ENCODE data around the gene CAPRIN1.

The CAPRIN1 gene

DNA sequence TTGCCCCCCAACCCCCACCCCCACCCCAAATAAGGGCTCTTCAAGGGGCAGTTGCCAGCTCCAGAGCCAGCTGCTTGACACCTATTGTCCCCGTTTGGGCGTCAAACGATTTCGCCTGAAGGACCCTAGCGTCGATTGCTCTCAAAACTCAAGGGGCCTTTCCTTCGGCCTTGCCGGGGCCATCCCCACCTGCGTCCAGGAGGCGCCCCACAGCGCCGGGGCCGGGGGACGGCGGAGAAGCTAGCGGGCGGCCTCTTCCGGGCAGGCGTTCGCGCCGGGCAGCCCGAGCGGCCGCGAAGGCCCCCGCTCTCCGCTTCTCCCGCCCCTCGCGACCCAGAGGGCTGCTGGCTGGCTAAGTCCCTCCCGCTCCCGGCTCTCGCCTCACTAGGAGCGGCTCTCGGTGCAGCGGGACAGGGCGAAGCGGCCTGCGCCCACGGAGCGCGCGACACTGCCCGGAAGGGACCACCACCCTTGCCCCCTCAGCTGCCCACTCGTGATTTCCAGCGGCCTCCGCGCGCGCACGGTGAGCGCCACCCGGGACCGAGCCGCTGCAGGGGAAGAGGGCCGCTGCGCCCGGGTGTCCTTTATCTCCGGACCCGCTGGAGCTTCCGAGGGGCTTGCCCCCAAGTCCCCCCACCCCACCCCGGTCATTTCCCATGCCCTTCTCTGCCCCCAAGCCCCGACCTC, at the start of gene CAPRIN1:
Gene CAPRIN1 (plus strand): TSS at position 383 of the 687 bp plus-strand sequence. CDS start 690 bp downstream, outside the sequence.
- peak; percentile 56 for DNase-seq (ENCODE audit: low read depth)
- H3K4me3 ChIP-seq (ENCODE audit: low read depth, low read length), result peak within 1 kb of the TSS; percentile 70

GRCh38 chr11:34002420-34002819, 49.1 kb upstream of the CAPRIN1 start:
- DNase-seq (ENCODE audit: low read depth), result no peak
- no peak overlapping the region for H3K4me3 ChIP-seq (ENCODE audit: low read depth, low read length)

DNA sequence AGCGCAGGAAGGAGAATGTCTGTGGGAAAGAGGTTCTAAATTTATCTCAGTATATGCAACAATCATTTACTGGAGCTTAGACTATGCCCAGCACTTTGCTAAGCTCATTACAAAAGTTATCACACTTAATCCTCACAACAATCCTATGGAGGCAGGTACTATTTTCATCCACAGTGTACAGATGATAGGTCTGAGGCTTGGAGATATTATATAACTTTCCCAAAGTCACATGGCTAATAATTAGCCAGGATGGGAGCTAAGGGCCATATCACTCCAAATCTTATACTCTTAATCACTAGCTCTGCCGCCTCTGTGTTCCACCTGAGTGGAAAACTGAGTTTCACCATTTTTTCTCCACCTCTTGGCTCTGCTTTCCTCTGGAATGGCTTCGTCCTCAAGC, 47.3 kb upstream of the CAPRIN1 start:
- no peak for DNase-seq (ENCODE audit: low read depth)
- H3K4me3 ChIP-seq (ENCODE audit: low read depth, low read length), result no peak overlapping the region

DNA sequence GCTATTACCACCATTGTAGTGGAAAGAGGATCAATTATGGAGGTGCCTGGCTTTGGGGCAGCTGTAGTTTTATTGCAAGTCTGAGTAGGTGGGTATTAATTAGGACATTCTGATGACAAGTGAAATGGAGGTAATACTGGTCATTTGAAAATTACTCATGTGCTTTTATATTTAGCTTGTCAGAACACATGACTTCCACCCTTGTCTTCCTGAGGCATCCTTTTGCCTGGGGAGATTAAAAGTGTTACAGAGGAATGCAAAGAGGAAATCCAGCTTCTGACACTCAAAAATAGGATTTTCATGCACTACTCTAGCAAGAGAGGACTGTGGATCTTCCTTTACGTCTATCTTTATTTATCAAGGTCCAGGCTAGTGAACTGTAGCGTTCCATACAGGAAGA, 44.7 kb upstream of the CAPRIN1 start:
- DNase-seq (ENCODE audit: low read depth), result no peak
- no peak overlapping the region for H3K4me3 ChIP-seq (ENCODE audit: low read depth, low read length)

DNA sequence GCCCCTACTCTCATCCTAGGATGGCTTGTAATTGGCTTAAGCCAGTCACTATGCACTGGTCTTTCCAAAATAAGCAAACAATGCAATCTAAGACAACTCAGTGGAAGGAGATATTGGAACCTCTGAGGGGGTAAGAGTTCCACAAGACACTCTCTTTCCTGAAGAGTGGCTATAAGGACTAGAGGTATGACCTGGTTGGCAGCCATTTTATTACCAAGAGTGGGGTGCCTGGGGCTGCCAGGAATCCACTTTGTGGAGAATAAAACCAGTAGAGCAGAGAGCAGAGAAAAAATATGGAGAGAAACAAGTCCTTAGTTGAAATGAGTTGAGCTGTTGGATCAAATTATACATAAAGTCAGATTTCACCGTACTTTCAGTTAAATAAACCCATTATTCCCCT, 38.8 kb upstream of the CAPRIN1 start:
- H3K4me3 ChIP-seq (ENCODE audit: low read depth, low read length), result no peak overlapping the region
- DNase-seq (ENCODE audit: low read depth), result no peak

DNA sequence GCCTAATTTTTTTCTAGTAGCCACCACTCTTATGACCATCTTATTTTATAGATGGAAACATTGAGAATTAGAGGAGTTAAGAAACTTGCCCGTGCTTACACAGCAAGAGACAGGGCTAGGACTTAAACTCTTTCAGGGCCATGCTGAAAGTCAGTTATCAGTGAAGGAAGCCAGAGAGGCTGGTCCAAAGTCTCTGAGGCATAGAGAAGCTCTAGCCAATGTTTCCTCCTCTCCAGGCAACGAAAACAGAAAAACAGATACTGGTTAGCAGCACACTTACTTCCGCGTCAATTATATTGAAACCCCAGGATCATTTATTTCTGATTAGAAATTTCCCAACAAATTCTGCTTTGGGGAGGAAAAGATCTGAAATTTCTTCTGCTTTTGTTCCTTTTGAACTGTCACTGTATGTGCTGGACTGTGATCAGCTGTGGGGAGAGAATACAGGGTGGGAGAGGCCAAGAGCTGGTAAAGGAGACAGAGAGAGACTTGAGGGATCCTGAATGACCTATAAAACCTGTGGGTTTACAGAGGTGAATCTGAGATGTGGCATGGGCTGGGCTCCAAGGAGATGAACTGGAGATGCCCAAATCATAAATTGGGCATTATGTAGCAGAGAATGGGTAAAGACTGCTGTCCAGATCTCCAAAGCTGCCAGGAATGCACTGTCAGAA, 37.5 kb upstream of the CAPRIN1 start:
- DNase-seq (ENCODE audit: low read depth), result no peak
- H3K4me3 ChIP-seq (ENCODE audit: low read depth, low read length), result no peak overlapping the region

GRCh38 chr11:34021977-34022735, 29.4 kb upstream of the CAPRIN1 start:
- no peak overlapping the region for H3K4me3 ChIP-seq (ENCODE audit: low read depth, low read length)
- DNase-seq (ENCODE audit: low read depth), result no peak

DNA sequence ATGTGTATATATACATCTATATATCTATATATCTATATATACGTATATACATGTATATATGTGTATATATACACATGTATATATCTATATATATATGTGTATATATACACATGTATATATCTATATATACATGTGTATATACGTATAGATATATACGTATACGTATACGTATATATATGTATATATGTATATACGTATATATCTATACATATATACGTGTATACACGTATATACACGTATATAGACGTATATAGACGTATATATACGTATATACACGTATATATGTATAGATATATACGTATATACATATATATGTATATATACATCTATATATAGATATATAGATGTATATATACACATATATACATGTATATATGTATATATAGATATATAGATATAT, 25.1 kb upstream of the CAPRIN1 start:
- no peak for DNase-seq (ENCODE audit: low read depth)

DNA sequence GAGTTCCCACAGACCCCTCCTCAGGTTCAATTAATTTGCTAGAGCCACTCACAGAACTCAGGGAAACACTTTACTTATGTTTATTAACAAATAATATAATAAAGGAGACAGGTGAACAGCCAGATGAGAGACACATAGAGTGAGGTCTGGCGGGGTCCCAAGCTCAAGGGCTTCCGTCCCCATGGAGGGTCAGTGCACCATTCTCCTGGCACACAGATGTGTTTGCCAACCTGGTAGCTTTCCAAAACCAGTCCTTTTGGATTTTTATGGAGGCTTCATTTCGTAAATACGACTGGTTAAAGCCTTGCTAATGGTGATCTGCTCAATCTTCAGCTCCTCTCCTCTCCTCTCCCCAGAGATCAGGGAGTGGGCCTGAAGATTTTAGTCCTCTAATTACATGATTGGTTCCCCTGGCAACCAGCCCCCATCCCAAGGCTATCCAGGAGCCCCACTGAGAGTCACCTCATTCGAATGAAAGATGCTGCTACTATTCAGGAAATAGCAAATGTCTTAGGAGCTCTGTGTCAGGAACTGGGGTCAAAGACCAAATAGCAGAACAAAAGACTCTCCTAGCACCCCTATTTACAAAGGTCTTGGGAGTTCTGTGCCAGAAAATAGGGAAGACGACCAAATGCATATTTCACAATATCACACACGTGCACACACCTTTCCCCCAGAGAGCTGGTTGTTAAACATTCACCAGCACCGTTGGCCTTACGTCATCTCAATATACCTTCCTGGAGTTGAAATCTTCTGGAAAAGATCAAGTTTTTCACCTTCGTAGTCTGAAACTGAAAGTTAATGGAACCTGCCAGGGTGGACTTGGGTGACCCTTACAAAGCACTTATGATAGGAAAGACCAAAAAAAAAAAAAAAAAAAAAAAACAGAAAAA, 23.8 kb upstream of the CAPRIN1 start:
- H3K4me3 ChIP-seq (ENCODE audit: low read depth, low read length), result no peak overlapping the region
- DNase-seq (ENCODE audit: low read depth), result no peak

More for the DNA sequence above, 25.1 kb upstream of the CAPRIN1 start:
- no peak overlapping the region for H3K4me3 ChIP-seq (ENCODE audit: low read depth, low read length)

DNA sequence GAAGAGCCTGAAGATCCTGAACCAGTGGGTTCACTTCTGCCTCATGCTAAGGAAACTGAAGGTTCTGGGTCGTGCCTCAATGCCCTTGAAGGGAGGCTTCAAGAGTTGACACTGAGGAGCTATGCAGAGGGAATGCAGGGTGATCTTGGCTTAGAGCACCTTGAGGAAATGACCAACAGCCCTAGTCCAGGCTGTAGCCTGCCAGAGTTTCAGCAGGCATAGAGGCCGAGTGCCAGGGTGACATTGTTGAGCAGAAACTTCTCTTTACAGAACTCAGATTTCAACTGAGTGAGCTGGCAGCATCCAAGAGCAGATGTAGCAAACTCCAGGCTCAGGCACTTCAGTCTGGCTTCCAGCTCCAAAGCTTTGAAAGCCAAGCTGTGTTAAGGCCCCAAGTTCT, 23.1 kb upstream of the CAPRIN1 start:
- H3K4me3 ChIP-seq (ENCODE audit: low read depth, low read length), result no peak overlapping the region
- DNase-seq (ENCODE audit: low read depth), result no peak

DNA sequence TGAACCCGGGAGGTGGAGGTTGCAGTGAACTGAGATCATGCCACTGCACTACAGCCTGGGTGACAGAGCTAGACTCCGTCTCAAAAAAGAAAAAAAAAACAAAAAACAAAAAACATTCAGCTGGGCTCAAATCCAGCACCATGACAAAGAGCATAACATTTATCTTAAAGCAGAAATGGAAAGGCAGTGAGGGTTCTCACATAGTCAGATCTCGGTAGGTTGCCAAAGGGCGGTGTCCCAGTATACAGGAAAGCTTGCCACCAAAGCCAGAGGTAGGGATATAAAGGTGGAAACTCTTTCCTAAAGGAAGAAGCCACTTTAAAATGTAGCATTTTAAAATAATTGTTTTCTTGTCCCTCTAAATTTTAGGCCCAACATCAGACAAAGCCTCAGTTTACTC, 22.4 kb upstream of the CAPRIN1 start:
- no peak overlapping the region for H3K4me3 ChIP-seq (ENCODE audit: low read depth, low read length)
- no peak for DNase-seq (ENCODE audit: low read depth)

DNA sequence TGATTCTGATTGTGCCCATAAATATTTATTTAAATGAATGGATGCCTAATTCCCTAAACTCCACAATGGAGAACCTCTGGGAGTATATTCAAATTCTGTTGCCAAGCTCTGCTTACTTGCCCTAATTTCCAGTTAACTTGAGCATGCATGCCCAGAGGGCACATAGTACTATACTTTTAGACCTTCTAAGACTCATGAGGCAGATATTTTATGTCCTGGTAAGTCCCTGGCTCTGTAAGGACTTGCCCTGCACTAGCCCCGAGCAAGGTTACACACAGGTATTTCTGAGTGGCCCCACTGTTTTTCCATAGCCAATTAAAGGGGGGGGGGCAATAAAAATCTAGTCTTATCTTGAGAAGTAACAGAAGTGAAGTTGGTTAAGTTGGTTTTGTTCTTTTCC, 21.1 kb upstream of the CAPRIN1 start:
- no peak overlapping the region for H3K4me3 ChIP-seq (ENCODE audit: low read depth, low read length)
- no peak for DNase-seq (ENCODE audit: low read depth)

GRCh38 chr11:34033399-34033798, 18.1 kb upstream of the CAPRIN1 start:
- no peak overlapping the region for H3K4me3 ChIP-seq (ENCODE audit: low read depth, low read length)
- no peak for DNase-seq (ENCODE audit: low read depth)

GRCh38 chr11:34034053-34034452, 17.5 kb upstream of the CAPRIN1 start:
- DNase-seq (ENCODE audit: low read depth), result no peak
- no peak overlapping the region for H3K4me3 ChIP-seq (ENCODE audit: low read depth, low read length)

GRCh38 chr11:34036456-34036855, 15.1 kb upstream of the CAPRIN1 start:
- DNase-seq (ENCODE audit: low read depth), result no peak
- H3K4me3 ChIP-seq (ENCODE audit: low read depth, low read length), result no peak overlapping the region

DNA sequence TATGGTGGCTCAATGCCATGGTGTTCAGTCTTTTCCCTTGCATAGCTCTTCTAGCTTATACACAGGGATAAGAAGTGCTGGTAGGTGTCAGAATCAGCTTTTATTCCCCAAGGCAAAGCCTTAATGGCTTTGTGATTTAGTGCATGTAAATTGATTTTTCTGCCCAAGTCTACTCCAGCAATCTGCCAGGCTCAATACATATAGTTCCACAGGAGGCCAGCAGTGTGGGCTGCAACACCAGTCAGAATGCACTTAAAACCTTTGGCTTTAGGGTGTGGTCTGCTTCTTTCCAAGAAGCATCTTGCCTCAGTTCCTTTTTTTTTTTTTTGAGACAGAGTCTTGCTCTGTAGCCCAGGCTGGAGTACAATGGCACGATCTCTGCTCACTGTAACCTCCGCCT, 14.5 kb upstream of the CAPRIN1 start:
- H3K4me3 ChIP-seq (ENCODE audit: low read depth, low read length), result no peak overlapping the region

DNA sequence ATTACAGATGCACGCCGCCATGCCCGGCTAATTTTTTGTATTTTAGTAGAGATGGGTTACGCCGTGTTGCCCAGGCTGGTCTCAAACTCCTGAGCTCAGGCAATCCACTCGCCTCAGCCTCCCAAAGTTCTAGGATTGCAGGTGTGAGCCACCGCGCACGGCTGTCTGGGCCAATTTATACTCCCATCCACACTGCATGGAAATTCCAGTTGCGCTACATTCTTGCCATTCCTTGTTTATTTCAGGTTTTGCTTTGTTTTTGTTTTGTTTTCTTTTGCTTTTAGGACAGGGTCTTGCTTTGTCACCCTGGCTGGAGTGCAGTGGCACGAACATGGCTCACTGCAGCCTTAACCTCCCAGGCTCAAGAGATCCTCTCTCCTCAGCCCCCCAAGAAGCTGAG, 11.0 kb upstream of the CAPRIN1 start:
- no peak for DNase-seq (ENCODE audit: low read depth)
- H3K4me3 ChIP-seq (ENCODE audit: low read depth, low read length), result no peak overlapping the region

More for the DNA sequence above, 14.5 kb upstream of the CAPRIN1 start:
- no peak for DNase-seq (ENCODE audit: low read depth)

DNA sequence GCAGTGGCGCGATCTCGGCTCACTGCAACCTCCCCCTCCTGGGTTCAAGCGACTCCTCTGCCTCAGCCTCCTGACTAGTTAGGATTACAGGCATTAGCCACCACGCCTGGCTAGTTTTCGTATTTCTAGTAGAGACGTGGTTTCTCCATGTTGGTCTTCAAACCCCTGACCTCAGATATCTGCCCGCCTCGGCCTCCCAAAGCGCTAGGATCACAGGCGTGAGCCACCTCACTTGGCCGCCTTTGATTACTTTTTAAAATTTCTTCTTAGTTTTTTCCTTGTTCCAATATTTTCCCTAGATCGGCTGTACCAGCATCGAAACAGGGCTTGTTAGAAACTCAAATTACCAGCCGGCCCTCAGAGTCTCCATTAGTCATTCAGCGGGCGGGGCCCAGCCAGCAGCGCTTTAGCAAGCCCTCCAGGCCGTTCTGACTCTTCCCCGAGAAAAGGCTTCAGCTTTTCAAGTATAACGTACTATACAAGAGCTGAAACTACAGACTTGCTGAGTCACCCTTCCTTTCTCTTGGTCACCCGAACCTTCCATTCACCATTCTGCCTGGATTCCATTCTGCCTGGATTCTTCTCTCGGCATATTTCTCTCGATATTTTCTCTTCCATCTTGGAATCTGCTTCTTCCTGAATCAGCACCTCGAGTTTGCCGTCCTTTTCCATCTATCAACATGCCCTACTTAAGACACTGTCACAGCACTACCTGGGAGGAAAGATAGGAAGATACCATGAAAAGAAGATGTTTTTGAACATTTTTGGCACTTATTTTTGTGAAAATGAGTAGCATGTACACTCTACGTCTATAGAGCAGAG, 6.7 kb upstream of the CAPRIN1 start:
- peak; percentile 77 for DNase-seq (ENCODE audit: low read depth)
- H3K4me3 ChIP-seq (ENCODE audit: low read depth, low read length), result no peak overlapping the region

DNA sequence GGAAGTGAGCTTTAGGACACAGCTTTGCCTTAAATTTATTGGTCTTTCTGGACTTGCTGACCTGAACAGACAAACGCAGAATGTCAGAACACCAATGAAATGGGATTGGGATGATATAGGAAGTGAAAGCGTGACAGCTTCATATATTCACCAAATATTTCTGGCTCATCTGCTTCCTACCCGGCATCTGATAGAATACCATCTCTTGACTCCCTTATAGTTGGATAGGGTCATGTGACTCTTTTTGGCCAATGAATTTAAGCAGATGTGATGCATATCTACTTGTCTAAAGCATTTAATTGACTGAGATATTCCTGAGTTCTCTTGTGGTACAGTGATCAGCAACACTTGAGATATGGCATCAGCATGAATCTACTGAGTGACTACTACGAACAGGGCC, 2.5 kb upstream of the CAPRIN1 start:
- no peak overlapping the region for H3K4me3 ChIP-seq (ENCODE audit: low read depth, low read length)
- DNase-seq (ENCODE audit: low read depth), result no peak

All from skeletal muscle cell (primary cell).